Limb (tissue), 2 donors: ENCODE results near the gene CAMTA1.
"Not testable (repeated sequence)": the region's sequence is repeated elsewhere in the genome, so short reads cannot be mapped to it uniquely, and the experiment has no call there.

Source experiments
- DNase-seq, 2 donors: peaks; one replicate each; pipeline ENCODE4 v3.0.0-alpha.2; 2016; ENCODE audit errors: extremely low spot score in 2 of 2

CAMTA1 gene

GRCh38 chr1:6807782-6808181, 22.5 kb downstream of the CAMTA1 start:
- DNase-seq: no peak

GRCh38 chr1:6809461-6809860, 24.2 kb downstream of the CAMTA1 start:
- no peak for DNase-seq

DNA sequence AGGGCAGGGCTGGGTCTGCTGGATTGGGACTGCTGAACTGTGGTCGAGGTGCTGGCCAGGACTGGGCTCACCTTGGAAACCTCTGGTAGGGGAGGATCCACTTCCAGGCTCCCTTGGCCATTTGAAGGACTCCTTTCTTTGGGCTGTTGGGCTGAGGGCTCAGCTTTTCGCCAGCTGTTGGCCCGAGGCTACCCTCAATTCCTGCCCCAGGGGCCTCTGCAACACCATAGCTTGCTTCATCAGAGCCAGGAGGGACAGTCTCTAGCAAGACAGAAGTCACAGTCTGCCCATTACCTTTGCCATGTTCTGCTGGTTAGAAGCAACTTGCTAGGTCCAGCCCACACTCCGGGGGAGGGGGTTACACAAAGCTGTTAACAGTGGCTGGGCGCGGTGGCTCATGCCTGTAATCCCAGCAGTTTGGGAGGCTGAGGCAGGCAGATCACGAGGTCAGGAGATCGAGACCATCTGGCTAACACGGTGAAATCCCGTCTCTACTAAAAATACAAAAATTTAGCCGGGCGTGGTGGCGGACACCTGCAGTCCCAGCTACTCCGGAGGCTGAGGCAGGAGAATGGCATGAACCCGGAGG, 25.0 kb downstream of the CAMTA1 start:
- not testable (repeated sequence) for DNase-seq

DNA sequence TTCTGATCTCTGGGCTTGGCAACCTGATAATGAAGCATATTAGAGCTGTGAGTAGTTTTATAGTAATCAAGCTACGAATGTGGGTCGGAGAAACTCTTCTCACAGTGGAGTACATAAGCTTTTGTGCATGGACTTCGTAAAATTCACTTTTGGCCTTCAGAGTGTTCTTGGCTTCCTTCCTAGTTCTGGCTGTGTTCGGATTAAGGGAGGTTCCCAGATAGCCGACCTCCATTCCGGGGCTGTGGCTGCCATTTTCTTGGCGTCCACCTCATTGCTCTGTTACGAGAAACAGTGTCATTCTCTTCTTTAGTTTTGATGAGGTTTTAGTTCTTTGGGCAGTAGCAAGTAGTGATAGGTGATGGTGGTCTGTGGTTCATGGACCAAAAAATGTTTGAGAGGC, 26.3 kb downstream of the CAMTA1 start:
- no peak for DNase-seq

- DNase-seq: no peak
Measured at GRCh38 chr1:6813165-6813564, 27.9 kb downstream of the CAMTA1 start.

- no peak for DNase-seq
Measured at GRCh38 chr1:6815726-6816125, 30.5 kb downstream of the CAMTA1 start.

- no peak for DNase-seq
Measured at GRCh38 chr1:6819246-6820040, 34.2 kb downstream of the CAMTA1 start.

DNA sequence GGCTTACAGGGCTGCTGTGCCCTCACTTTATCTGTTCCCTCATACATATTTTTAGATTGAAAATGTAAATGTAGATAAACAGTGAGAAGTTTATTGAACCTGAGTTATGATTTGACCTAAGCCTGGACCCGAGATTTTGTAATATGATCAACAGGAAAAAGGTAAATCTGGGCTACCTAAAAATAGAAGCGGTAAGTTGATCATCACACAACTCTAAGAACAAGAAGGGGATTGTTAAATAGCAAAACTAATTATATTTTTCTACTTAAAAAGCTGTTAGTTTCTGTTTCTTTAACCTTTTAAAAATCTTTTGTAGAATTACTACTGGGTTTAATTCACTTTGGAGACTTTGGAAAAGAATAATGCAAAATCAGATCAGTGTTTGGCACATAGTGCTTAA, 35.6 kb downstream of the CAMTA1 start:
- DNase-seq: no peak

DNA sequence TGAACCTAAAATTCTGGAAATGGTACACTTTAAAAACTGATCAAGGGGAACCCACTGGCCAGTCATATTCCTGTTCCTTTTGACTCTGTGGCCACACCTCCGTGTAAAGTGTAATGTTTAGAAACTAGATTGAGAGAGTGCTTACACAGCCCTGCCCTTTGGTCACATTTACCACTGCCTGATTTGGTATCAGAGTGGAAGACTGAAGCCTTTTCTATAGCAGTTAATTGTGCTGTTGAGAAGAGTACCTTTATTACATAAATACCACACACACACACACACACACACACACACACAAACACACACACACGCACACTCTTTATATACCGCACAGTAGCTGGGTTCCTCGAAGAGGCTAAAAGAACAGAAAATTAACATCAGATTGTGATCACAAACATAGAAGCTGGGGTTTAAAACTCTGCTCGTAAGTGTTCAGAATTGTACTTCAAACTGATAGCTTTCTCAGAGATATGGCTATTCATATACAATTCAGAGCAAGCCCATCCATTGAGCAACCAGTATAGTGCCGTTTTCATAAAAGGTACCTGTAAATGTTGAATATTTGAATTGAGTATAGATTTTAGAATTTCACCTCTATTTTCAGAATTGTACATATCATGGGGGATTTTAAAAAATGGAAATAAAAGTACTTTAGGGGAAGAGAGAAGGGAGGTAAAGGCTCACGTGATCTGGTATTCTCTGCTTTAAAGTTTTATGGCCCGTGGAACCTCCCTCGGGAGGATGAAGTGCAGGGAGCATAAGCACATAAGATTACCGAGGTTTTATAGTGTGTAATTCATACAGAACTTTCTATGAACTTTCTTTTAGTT, 37.5 kb downstream of the CAMTA1 start:
- DNase-seq: no peak

DNA sequence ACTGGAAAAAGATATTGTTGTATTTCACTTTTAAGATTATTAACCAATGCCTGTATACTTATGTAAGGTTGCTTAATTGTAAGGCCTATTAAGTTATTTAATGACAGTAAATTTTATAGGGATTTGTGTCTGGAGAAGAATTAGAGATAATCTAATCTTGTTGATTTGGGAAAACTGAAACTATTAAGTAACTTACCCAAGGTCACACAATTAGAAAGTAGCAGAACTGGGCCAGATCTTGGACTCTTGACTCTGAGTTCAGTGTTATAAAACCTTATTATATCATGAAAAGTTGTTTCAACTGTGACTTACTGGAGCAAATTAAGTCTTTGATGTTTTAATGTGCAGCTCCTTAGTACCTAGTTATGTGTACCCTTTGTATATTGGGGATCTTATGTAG, 38.5 kb downstream of the CAMTA1 start:
- no peak for DNase-seq

DNA sequence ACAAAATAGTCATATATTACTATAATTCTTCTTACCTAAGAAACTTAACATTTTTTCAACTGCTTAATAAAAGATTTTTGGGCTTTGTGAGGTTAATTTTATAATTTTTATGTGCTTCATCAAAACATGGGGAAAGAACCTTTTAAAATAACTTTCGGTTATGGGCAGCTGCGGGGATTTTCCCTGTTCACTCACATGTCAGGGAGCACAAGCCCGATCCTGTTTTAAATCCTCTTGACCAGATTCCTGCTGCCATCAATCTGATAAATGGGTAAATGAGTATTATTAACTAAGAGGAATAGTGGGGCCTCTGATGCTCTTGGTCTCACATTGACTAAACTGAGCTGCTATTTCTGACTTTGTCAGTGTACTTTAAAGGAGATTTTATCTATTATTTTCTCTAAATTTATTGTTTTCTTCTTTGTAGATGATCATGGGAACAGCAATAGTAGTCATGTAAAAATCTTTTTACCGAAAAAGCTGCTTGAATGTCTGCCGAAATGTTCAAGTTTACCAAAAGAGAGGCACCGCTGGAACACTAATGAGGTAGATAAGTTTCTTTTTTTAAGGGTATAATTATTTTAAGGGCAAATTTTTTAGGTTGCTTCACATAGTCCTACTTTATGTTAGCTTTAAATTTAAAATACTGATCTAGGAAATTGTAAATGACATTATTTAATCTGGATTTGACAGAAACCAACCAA, 39.6 kb downstream of the CAMTA1 start:
- no peak for DNase-seq

GRCh38 chr1:6825828-6826227, 40.6 kb downstream of the CAMTA1 start:
- DNase-seq: no peak

DNA sequence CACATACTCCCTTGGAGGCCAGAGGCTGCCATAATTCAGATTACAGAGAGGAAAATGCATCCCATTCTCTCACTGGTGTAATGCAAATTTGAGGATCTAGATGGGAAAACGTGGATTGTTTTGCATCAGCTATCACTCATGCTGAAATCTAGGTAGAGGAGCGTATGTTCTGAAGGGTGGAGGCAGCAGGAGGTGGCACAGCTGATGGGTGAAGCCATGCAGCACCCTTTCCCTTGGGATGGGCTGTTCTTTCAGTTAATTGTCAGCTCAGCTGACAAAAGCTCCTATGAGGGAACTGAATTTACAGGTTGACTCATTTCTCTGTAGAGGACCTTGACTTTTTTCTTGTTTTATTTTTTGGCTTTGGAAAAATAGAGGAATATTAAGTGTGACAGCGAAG, 41.8 kb downstream of the CAMTA1 start:
- no peak for DNase-seq

GRCh38 chr1:6827630-6828165, 42.4 kb downstream of the CAMTA1 start:
- peak in 1 of 2 donors; percentile 11 for DNase-seq

DNA sequence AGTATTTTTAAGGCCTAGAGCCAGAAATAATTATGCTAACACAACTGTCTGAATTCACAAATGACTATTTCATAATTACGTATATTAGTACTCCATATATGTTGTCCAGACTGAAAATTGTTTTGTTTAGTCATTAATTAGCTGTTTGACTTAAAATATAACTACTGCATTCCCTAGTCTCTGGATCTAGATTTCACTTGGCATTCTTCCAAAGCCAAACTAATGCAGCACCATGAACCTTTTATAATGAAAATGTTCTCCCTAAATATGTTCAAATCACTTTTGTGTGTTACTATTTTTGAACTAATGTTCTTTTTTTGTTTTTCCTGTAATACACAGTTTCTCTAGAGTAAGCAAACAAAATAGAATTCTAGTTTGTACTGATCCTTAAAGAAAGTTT, 46.1 kb downstream of the CAMTA1 start:
- no peak for DNase-seq

DNA sequence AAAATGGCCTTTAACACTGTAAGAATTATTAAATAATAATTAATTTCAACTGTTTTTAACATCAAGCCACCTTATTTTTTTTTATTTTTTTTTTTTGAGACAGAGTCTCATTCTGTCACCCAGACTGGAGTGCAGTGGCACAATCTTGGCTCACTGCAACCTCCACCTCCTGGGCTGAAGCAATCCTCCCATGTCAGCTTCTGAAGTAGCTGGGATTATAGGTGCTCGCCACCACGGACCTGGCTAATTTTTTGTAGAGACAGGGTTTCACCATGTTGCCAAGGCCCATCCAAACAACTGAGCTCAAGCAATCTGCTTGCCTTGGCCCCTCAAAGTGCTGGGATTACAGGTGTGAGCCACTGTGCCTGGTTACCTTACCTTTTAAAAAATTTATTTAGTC, 46.8 kb downstream of the CAMTA1 start:
- DNase-seq: not testable (repeated sequence)

GRCh38 chr1:6832531-6833188, 47.4 kb downstream of the CAMTA1 start:
- DNase-seq: no peak

GRCh38 chr1:6833804-6834203, 48.5 kb downstream of the CAMTA1 start:
- DNase-seq: no peak

- DNase-seq: no peak
Measured at GRCh38 chr1:6834366-6834765, 49.1 kb downstream of the CAMTA1 start.

- no peak for DNase-seq
Measured at GRCh38 chr1:6835139-6835538, 49.9 kb downstream of the CAMTA1 start.

- DNase-seq: no peak
Measured at GRCh38 chr1:6842301-6842700, 57.0 kb downstream of the CAMTA1 start.
